Measurements from ENCODE around the gene PHF10.

DNA sequence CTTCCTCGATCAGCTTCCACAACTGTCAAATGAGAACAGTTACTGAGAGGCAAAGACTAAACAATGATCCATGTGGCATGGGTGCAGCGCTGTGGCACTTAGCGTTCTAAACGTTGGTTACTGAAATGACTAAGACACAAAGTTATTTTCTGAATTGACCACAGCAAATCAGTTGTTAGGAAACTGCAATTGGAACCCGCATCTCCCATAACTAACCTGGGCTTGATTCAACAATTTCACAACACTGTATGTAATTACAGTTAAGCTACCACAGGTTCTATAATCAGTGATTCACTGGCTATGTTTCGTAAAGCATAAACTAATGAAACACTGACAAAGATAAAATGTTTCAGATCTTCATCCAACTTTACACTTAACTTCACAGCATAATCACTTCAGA is 35.0 kb downstream of the PHF10 start:
- TF ChIP-seq, protein P1, sequence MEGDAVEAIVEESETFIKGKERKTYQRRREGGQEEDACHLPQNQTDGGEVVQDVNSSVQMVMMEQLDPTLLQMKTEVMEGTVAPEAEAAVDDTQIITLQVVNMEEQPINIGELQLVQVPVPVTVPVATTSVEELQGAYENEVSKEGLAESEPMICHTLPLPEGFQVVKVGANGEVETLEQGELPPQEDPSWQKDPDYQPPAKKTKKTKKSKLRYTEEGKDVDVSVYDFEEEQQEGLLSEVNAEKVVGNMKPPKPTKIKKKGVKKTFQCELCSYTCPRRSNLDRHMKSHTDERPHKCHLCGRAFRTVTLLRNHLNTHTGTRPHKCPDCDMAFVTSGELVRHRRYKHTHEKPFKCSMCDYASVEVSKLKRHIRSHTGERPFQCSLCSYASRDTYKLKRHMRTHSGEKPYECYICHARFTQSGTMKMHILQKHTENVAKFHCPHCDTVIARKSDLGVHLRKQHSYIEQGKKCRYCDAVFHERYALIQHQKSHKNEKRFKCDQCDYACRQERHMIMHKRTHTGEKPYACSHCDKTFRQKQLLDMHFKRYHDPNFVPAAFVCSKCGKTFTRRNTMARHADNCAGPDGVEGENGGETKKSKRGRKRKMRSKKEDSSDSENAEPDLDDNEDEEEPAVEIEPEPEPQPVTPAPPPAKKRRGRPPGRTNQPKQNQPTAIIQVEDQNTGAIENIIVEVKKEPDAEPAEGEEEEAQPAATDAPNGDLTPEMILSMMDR (IDR thresholded peaks at IDR 0.05), result no peak
- TF ChIP-seq EP300 (IDR thresholded peaks at IDR 0.05) (no peak), POLR2AphosphoS5 (IDR thresholded peaks at IDR 0.05) (no peak), POLR2A (IDR thresholded peaks at IDR 0.05) (no peak)
